ENCODE results near the gene SLC35A3. TPM values are rescaled to one million over a fixed set of nuclear protein-coding genes. Genes with fewer than 3 reads are reported as not detected.

SLC35A3 gene
- total and polyA plus RNA-seq, 2 of the 4 experiments (the other 2 are of a cell fraction), result 9.6 to 13.6 TPM

DNA sequence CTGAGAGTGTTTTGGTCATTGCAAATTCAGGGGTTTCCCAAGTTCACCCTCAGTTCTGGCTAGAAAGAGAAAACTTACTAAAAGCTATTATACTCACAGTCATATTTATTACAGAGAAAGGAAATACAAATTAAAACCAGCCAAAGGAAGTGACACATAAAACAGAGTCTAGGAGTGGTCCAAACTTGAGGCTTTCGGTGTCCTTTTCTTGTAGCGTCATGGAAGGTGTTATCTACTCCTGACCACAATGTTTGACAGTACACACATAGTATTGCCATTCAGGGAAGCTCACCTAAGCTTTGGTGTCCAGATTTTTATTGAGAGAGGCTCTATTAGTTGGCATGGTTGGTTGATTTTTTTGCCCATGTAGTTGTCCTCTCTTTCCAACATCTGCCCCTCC is 59.0 kb downstream of the SLC35A3 start:
- H2AK5ac ChIP-seq (ENCODE audit: low read depth, low read length), result no peak overlapping the region
- intact Hi-C loops (cut with micrococcal nuclease) (no loop called here), dilution Hi-C loops (cut with HindIII; ENCODE audit: low sequenced_read_pairs, unreplicated experiment) (no loop called here), in situ Hi-C loops (cut with MboI; ENCODE audit: low sequenced_read_pairs) (loop anchor here (10.0 kb wide), 1 partner anchor 214 kb away; no protein-coding TSS in a partner anchor)
- ATAC-seq (ENCODE audit: low read depth), result no peak
- H4K20me1 ChIP-seq (ENCODE audit: insufficient read depth, low read length), result no peaks in the 10 kb centered on the region
- no peak overlapping the region for H2BK5ac ChIP-seq (ENCODE audit: low read depth, low read length, poor library complexity, severe bottlenecking)
- no peak overlapping the region for H4K91ac ChIP-seq (ENCODE audit: insufficient read depth, low read depth, low read length)
- no CpG with 5 or more reads among the region's 2 CpGs for WGBS, 2 experiments (ENCODE audit: extremely low coverage in 2 of 2, insufficient read length in 1 of 2)
- no peak overlapping the region for H3K4me3 ChIP-seq (ENCODE audit: insufficient read depth, low read depth, low read length)
- H3K9me1 ChIP-seq (ENCODE audit: insufficient read depth, low read length), result no peaks in the 10 kb centered on the region
- no TSS peak for BruUV-seq (replicated peaks)
- H2AK9ac ChIP-seq (replicated peaks; ENCODE audit: low read depth, low read length, poor library complexity), result no peak overlapping the region
- H3K14ac ChIP-seq (replicated peaks; ENCODE audit: low read depth, low read length), result no peak overlapping the region
- H2BK20ac ChIP-seq (ENCODE audit: low read depth, low read length), result no peak overlapping the region
- no peaks in the 10 kb centered on the region for H3K9me3 ChIP-seq (ENCODE audit: control insufficient read depth, insufficient read depth, low read length)
- no peak overlapping the region for H3K56ac ChIP-seq (ENCODE audit: extremely low read depth, insufficient read depth, low read length)
- H2BK15ac ChIP-seq (ENCODE audit: low read depth, low read length), result no peak overlapping the region
- H3K18ac ChIP-seq (ENCODE audit: low read depth, low read length), result no peak overlapping the region
- TF ChIP-seq MAFK (IDR thresholded peaks at IDR 0.05; ENCODE audit: low read depth, low read length) (no peak), SMC3 (IDR thresholded peaks at IDR 0.05; ENCODE audit: low read depth, low read length) (no peak), RCOR1 (IDR thresholded peaks at IDR 0.05; ENCODE audit: insufficient replicate concordance, low read length) (no peak), RAD21 (IDR thresholded peaks at IDR 0.05; ENCODE audit: low read length) (no peak), MXI1 (IDR thresholded peaks at IDR 0.05; ENCODE audit: borderline replicate concordance, low read depth, low read length) (no peak), RFX5 (IDR thresholded peaks at IDR 0.05; ENCODE audit: low read depth, low read length) (no peak), NFE2L2 (IDR thresholded peaks at IDR 0.05; ENCODE audit: low read depth, low read length) (no peak), CHD1 (IDR thresholded peaks at IDR 0.05; ENCODE audit: low read depth, low read length) (no peak), POLR2A (IDR thresholded peaks at IDR 0.05; ENCODE audit: low read depth, low read length) (no peak), USF2 (IDR thresholded peaks at IDR 0.05; ENCODE audit: low read depth, low read length) (no peak), CEBPB (IDR thresholded peaks at IDR 0.05; ENCODE audit: low read depth, low read length) (no peak), MAZ (IDR thresholded peaks at IDR 0.05; ENCODE audit: borderline replicate concordance, low read depth, low read length) (no peak), CTCF (conservative IDR thresholded peaks at IDR 0.05; ENCODE audit: low read depth, low read length) (no peak), ELK1 (IDR thresholded peaks at IDR 0.05; ENCODE audit: borderline replicate concordance, low read depth, low read length) (no peak), FOS (IDR thresholded peaks at IDR 0.05; ENCODE audit: low read depth, low read length) (no peak), BHLHE40 (IDR thresholded peaks at IDR 0.05; ENCODE audit: low read depth, low read length) (no peak)
- no peak overlapping the region for H3K4ac ChIP-seq (ENCODE audit: low read depth, low read length)
- no peaks in the 10 kb centered on the region; a peak in 1 of 4 replicates for H3K79me1 ChIP-seq (ENCODE audit: low read depth in 1 of 2, low read length in 2 of 2)
- CTCF ChIA-PET, result no interaction called here
- DNase-seq, result no peak
- H2BK120ac ChIP-seq (ENCODE audit: low read depth, low read length), result no peak overlapping the region
- no peak overlapping the region for H4K8ac ChIP-seq (ENCODE audit: low read depth in 2 of 2, low read length in 2 of 2)
- POLR2A ChIA-PET (ENCODE audit: unreplicated experiment), result no interaction called here
- no peaks in the 10 kb centered on the region for H3K36me3 ChIP-seq (ENCODE audit: control insufficient read depth, insufficient read depth, low read length)
- H3K23ac ChIP-seq (ENCODE audit: low read depth, low read length), result no peak overlapping the region
- H4K5ac ChIP-seq (ENCODE audit: low read depth, low read length), result no peak overlapping the region
- no peaks in the 10 kb centered on the region for H3K4me1 ChIP-seq (ENCODE audit: control insufficient read depth, insufficient read depth, low read length)
- H3K27ac ChIP-seq (ENCODE audit: insufficient read depth, low read length), result no peak overlapping the region
- no peaks in the 10 kb centered on the region for H3K27me3 ChIP-seq (ENCODE audit: control insufficient read depth, insufficient read depth, low read length)
- no peak overlapping the region for H2AFZ ChIP-seq (replicated peaks; ENCODE audit: low read length, poor library complexity)
- H3K9ac ChIP-seq (ENCODE audit: low read depth, low read length), result no peak overlapping the region
- H3K4me2 ChIP-seq (ENCODE audit: low read depth, low read length), result no peak overlapping the region
